Esophagus muscularis mucosa (tissue), 3 donors: ENCODE data around the gene TIMM29.

Source experiments
- CTCF ChIP-seq, 3 experiments: fragments of 200-600 bp in 2 of 3; fragments of 450-650 bp in 1 of 3; sonication (generic) in 2 of 3; IDR thresholded peaks; one replicate each; pipeline ENCODE4 v1.5.1; 2017 to 2019; ENCODE audit warnings: antibody characterized with exemption in 3 of 3, mild to moderate bottlenecking in 2 of 3, moderate library complexity in 1 of 3
- EP300 ChIP-seq: sonication (generic); formaldehyde crosslinking; IDR thresholded peaks from one replicate; pipeline ENCODE4 v1.6.1; 2017; ENCODE audit warnings: antibody characterized with exemption

GRCh38 chr19:10964903-10965302 lies 36.3 kb downstream of the TIMM29 start:
- TF ChIP-seq EP300: no peak
- no peak for TF ChIP-seq CTCF (IDR thresholded peaks at IDR 0.05)
